Activated CD8-positive, alpha-beta T cell treated with anti-CD3 and anti-CD28 coated beads, Interleukin-2, amount 10 ng/mL, durations not matched to agents 7 days and 5 days (primary cell): ENCODE data around the gene AP3B1. TPM values are rescaled to one million over a fixed set of nuclear protein-coding genes. Genes with fewer than 3 reads are reported as not detected.

Source experiments
- ATAC-seq: fragments of 150-1000 bp; cut with Tn5 transposase; one replicate; pipeline ENCODE4 v1.10.0; 2021; ENCODE audit warnings: moderate library complexity
- CTCF ChIA-PET: fragments of 350-600 bp; sonication (Branson Sonifier 250); formaldehyde crosslinking; loops from one replicate; lab custom pipeline; 2021; ENCODE audit warnings: antibody characterized with exemption; lab: Charles Lee
- POLR2A ChIA-PET: fragments of 350-600 bp; sonication (Branson Sonifier 250); formaldehyde crosslinking; loops from one replicate; lab custom pipeline; 2021; ENCODE audit warnings: antibody characterized with exemption; lab: Charles Lee
- DNase-seq: peaks from one replicate; pipeline ENCODE4 v3.0.0-alpha.2; 2020
- H3K27ac Mint-ChIP-seq: one replicate; pipeline ENCODE4 v1.8.0; 2021; ENCODE audit warnings: mild to moderate bottlenecking, mixed read lengths
- H3K27me3 Mint-ChIP-seq: one replicate; pipeline ENCODE4 v1.8.0; 2021; ENCODE audit warnings: low read depth, mixed read lengths
- H3K36me3 Mint-ChIP-seq: one replicate; pipeline ENCODE4 v1.8.0; 2021; ENCODE audit warnings: low read depth, mixed read lengths
- H3K4me1 Mint-ChIP-seq: one replicate; pipeline ENCODE4 v1.8.0; 2021; ENCODE audit warnings: low read depth, mixed read lengths
- H3K4me3 Mint-ChIP-seq: one replicate; pipeline ENCODE4 v1.8.0; 2021; ENCODE audit warnings: mild to moderate bottlenecking, mixed read lengths
- H3K9me3 Mint-ChIP-seq: one replicate; pipeline ENCODE4 v1.8.0; 2022; ENCODE audit warnings: mixed read lengths; ENCODE audit not compliant: insufficient read depth
- total RNA-seq, 2 experiments: library from RNA; stranded (reverse); gene quantifications; one replicate each; pipeline ENCODE4 v1.2.3, GENCODE V29; 2021

Gene AP3B1
- total RNA-seq, 2 experiments from 2014 or later = 42.9 to 44.3 TPM

DNA sequence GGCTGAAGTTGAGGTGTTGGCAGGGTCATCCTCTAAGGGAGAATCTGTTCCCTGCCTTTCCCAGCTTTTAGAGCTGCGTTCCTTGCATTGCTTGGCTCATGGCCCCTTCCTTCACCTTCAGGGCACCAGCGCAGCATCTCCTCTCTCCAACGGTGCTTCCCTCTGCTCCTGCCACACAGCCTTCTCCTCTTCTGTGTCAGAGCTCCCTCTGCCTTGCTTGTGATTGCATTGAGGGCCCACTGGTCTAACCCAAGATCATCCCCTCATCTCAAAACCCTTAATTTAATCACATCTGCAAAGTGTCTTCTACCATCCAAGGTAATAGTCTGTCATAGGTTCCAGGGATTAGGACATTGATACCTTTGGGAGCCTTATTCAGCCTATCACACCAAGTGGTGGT, 312.7 kb downstream of the AP3B1 start:
- Mint-ChIP-seq H3K27ac (no peak overlapping the region), H3K4me3 (no peak overlapping the region), H3K4me1 (no peaks in the 10 kb centered on the region), H3K9me3 (no peaks in the 10 kb centered on the region), H3K36me3 (no peaks in the 10 kb centered on the region), H3K27me3 (peaks cover 35% of the 10 kb centered on the region)
- DNase-seq (no peak), ATAC-seq (no peak)
- POLR2A ChIA-PET = no interaction called here
- CTCF ChIA-PET = no interaction called here

DNA sequence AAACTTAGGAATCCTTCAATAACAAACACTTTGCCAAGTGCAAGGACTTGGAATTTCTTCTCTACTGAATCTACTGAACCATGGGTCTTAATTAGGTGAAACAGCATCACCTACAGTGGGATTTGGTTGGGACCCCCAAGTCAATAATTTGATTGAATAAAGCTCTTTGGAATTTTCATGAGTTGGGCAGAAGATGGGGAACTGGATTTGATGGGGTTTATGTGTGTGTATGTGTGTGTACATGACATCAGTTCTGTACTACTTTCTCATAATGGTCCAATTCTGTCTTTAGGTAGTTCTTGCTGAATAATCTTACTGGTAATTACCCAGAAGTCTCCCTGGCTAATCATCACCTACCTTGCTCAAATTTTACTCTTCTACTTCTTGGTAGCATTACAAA, 319.9 kb downstream of the AP3B1 start:
- no peak overlapping the region for H3K4me3 Mint-ChIP-seq
- peaks cover 60% of the 10 kb centered on the region for H3K27me3 Mint-ChIP-seq
- H3K36me3 Mint-ChIP-seq = no peaks in the 10 kb centered on the region
- CTCF ChIA-PET = no interaction called here
- no peaks in the 10 kb centered on the region for H3K9me3 Mint-ChIP-seq
- H3K4me1 Mint-ChIP-seq = peaks cover 13% of the 10 kb centered on the region
- POLR2A ChIA-PET = no interaction called here
- no peak for ATAC-seq
- DNase-seq = no peak
- H3K27ac Mint-ChIP-seq = no peak overlapping the region

DNA sequence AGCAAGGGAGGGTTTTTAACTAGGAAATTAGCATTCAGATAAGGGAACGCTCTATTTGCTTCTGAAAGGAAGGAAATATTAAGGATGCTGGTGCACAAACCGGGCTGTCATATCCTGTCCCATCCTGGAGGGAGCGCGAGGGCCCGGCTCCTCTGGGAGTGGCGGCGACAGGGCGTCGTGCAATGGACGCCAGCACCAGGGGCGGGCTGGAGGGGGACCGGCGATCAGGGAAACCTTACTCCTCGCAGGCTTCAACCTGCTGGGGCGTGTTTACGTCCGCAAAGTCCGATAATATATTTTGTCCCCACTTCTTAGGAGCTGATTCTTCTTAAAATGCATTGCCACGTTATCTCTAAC, 321.3 kb downstream of the AP3B1 start:
- Mint-ChIP-seq H3K4me1 (peaks cover 13% of the 10 kb centered on the region), H3K4me3 (peak overlapping the region; percentile 45), H3K27ac (no peak overlapping the region), H3K9me3 (no peaks in the 10 kb centered on the region), H3K36me3 (no peaks in the 10 kb centered on the region), H3K27me3 (peaks cover 61% of the 10 kb centered on the region)
- ChIA-PET CTCF (no interaction called here), POLR2A (no interaction called here)
- ATAC-seq (peak; percentile 24), DNase-seq (no peak)

DNA sequence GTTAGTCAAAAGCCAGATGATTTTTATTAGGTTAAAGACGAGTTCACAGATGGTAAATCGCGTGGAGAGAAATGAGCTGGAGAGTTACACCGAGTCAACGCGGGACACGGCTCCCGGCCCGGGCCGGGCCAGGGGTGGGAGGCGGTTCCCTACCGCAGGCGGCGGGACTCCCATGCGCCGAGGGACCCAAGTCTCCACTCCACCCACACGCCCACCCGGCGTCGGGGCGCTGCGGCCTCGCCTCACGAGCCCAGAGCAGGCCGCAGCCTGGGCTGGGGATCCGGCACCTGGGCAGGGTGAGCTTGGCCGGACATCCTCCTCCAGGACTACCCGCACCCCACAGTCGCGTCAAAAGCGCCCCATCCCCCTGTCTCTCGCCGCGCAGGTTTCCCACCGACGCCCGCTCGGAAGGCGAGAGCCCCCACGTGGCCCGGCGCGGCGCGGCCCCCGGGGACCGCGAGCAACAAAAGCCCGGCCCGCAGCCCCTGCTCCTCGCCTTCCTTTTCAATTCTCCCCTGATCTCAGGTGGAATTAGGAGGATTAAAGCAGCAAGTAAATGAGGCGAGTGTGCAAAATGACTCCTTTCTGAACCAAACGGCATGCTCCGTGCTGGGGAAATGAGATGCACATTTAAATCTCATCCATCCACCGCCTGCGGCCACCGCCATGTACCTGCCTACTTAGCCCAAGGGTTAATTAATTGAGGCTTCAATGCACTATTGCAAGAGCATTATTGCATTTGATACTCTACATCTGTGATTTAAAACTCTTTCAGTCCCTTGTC, 321.8 kb downstream of the AP3B1 start:
- peak overlapping the region; percentile 45 for H3K4me3 Mint-ChIP-seq
- ChIA-PET CTCF (interaction anchor here (0.8 to 2.3 kb wide), 2 partner anchors 10 to 13 kb away, joined by 3 to 6 read pairs; no protein-coding TSS in a partner anchor), POLR2A (no interaction called here)
- H3K4me1 Mint-ChIP-seq = peaks cover 13% of the 10 kb centered on the region
- ATAC-seq = peak; percentile 80
- peaks cover 57% of the 10 kb centered on the region for H3K27me3 Mint-ChIP-seq
- H3K36me3 Mint-ChIP-seq = no peaks in the 10 kb centered on the region
- H3K9me3 Mint-ChIP-seq = no peaks in the 10 kb centered on the region
- DNase-seq = peak; percentile 24
- H3K27ac Mint-ChIP-seq = no peak overlapping the region

DNA sequence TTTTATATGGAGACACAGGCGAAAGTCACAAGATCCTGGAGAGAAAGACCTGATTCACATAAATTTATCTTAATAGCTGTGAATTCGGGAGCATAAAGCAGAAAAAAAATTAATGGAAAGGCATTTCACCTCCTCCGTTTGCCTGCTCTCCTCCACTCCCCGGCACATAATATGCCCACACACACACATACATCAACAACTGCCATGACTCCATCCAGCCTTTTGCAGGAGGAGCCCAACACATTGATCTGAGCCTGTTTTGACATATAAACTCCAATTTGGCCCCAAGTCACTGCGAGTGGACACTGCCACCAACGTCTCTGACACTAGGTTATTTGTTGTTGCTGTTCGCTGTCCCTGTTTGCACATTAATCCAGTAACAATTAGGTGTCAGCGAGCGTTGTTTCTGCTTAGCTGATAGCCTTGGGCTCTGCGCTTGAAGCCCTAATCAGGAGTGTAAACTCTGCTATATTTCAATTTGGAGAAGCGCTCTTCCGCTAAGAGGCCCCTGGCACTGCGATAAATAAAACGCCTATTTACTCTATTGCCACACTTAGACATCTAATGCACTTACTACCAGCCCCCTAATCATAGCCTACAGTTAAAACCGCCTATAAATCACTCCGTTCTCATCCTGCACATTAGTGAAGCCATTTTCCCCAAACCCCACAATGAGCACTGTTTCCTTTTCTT, 322.6 kb downstream of the AP3B1 start:
- peak; percentile 24 for ATAC-seq
- CTCF ChIA-PET = interaction anchor here (0.8 to 2.3 kb wide), 3 partner anchors 9 to 411 kb away, joined by 3 to 6 read pairs (median 3); no protein-coding TSS in a partner anchor

DNA sequence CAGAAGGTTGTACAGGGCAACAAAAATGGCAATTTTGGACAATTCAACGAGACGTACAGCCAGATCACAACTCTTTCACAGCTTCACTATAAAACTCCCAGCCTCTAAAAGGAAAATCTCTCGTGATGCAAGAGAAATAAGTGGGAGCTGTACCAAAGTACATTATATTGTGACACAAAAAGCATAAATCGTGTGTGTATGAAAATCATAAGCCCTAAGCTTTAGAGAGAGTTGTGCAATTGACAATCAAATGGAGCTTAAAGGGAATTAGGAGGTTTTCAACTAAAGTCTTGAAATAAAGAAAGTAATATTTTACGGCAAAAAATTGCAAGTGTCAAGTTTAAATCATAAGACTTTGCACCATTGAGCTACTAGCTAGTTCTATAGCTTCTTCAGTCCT, 323.6 kb downstream of the AP3B1 start:
- H3K36me3 Mint-ChIP-seq = no peaks in the 10 kb centered on the region
- no peak overlapping the region for H3K27ac Mint-ChIP-seq
- CTCF ChIA-PET = interaction anchor here (1.2 to 2.3 kb wide), 2 partner anchors 8 to 410 kb away, joined by 3 to 6 read pairs; no protein-coding TSS in a partner anchor
- no peaks in the 10 kb centered on the region for H3K9me3 Mint-ChIP-seq
- H3K4me3 Mint-ChIP-seq = no peak overlapping the region
- DNase-seq (no peak), ATAC-seq (no peak)
- peaks cover 55% of the 10 kb centered on the region for H3K27me3 Mint-ChIP-seq
- POLR2A ChIA-PET = no interaction called here
- peaks cover 13% of the 10 kb centered on the region for H3K4me1 Mint-ChIP-seq

More for the DNA sequence above, 322.6 kb downstream of the AP3B1 start:
- Mint-ChIP-seq H3K9me3 (no peaks in the 10 kb centered on the region), H3K36me3 (no peaks in the 10 kb centered on the region), H3K4me1 (peaks cover 13% of the 10 kb centered on the region), H3K27ac (no peak overlapping the region), H3K27me3 (peaks cover 57% of the 10 kb centered on the region), H3K4me3 (no peak overlapping the region)
- DNase-seq = no peak
- POLR2A ChIA-PET = no interaction called here

DNA sequence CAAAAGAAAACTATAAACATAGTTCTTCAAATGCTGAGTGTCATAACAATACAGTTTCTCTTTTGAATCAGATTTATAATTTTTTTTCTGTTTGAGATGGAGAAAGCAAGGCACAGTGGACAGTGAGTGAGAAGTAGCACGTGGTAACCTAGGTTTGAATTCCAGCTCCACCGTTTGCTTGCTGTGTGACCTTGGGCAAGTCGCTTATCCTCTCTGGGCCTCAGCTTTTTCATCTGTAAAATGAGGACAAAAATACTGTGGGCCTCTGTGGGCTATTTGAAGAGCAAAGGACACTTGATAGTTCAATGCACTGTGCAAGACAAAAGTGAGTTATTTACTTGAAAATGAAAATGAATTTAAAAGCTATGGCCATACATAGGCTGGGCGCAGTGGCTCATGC, 330.7 kb downstream of the AP3B1 start:
- Mint-ChIP-seq H3K9me3 (no peaks in the 10 kb centered on the region), H3K27me3 (peaks cover 30% of the 10 kb centered on the region), H3K36me3 (no peaks in the 10 kb centered on the region), H3K27ac (no peak overlapping the region), H3K4me1 (peaks cover 12% of the 10 kb centered on the region), H3K4me3 (no peak overlapping the region)
- ChIA-PET POLR2A (no interaction called here), CTCF (interaction anchor here (0.6 to 1.9 kb wide), 2 partner anchors 8 to 647 kb away, joined by 3 to 6 read pairs; no protein-coding TSS in a partner anchor)
- DNase-seq (no peak), ATAC-seq (no peak)

DNA sequence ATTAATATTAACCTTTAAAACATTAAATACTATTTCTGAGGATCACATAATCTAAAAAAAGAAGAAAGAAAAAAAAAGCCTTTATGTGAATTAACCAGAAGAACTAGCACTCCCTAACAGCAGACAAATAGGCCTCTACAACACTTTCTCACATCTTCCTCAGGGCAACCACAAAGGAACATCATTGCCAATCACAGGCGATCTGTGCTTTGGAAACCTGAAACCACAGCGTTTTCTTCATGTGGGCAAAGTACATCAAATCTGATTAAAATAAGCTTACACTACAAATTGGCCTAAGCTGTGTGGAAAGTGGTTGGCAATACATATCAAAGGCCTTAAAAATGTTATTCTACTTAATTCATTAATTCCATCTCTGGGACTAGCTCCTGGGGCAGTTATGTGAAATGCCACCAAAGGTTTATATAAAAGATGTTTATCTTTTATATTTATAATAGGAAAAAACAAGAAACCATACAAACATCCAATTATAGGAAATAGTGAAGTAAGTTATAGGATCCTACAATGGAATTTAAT, 333.6 kb downstream of the AP3B1 start:
- POLR2A ChIA-PET = no interaction called here
- no peaks in the 10 kb centered on the region for H3K36me3 Mint-ChIP-seq
- peaks cover 16% of the 10 kb centered on the region for H3K4me1 Mint-ChIP-seq
- peaks cover 41% of the 10 kb centered on the region for H3K27me3 Mint-ChIP-seq
- no peak overlapping the region for H3K4me3 Mint-ChIP-seq
- H3K27ac Mint-ChIP-seq = no peak overlapping the region
- DNase-seq (peak; percentile 35), ATAC-seq (peak; percentile 79)
- CTCF ChIA-PET = interaction anchor here (0.5 kb wide), 1 partner anchor 920 kb away, joined by 3 read pairs; no protein-coding TSS in a partner anchor
- H3K9me3 Mint-ChIP-seq = no peaks in the 10 kb centered on the region

DNA sequence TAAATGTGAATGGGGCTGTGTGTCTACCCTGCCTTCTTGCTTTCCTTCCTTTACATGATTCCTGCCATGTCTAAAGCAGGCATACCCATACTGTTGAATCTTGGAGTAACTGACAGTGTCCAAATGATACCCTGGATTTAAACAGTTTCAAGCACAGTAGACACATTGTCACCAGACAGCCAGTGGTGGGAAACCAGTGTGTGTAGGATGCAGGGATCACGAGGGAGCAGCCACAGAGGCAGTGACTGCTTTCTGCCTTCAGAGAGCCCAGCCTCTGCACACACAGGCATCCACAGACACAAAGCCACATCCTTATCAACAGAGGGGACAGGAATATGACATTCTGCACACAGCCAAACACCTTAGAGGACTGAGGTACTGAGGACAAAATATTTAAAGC, 334.2 kb downstream of the AP3B1 start:
- peak; percentile 64 for ATAC-seq
- POLR2A ChIA-PET = no interaction called here

DNA sequence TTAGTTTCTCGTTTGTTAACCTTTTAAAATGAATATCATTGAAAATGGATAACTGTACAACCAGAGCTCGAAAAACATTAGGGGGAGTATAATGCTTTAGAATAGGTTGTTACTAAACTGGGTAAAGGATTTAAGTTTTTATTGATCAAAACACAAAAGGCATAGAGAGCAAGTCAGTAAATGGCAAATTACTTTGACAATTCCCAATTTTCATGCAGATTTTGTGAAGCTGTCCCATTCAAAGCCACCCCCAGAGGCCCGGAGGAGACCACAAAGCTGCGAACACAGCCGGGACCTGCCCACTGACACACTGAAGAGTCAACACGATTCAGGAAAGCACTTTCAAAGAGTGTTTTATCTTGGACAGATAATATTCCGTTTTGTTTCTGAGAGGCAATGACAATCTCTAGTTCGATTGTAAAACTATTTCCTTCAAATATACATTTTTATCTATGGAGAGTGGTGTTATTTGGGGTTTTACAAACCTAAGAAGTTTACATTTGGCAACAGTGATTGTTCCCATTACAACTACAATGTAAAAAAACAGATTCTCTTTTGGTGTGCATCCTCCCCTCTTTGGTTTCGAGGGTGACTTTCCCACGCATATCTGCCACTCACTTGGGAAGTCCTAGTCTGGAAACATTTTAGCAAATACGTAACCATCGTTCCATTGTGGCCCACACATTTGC, 335.7 kb downstream of the AP3B1 start:
- peaks cover 46% of the 10 kb centered on the region for H3K27me3 Mint-ChIP-seq
- CTCF ChIA-PET = no interaction called here

More for the DNA sequence above, 334.2 kb downstream of the AP3B1 start:
- Mint-ChIP-seq H3K4me3 (no peak overlapping the region), H3K27ac (no peak overlapping the region), H3K36me3 (no peaks in the 10 kb centered on the region), H3K27me3 (peaks cover 41% of the 10 kb centered on the region), H3K4me1 (peaks cover 16% of the 10 kb centered on the region), H3K9me3 (no peaks in the 10 kb centered on the region)
- peak; percentile 30 for DNase-seq
- CTCF ChIA-PET = interaction anchor here (0.5 kb wide), 1 partner anchor 920 kb away, joined by 3 read pairs; no protein-coding TSS in a partner anchor

DNA sequence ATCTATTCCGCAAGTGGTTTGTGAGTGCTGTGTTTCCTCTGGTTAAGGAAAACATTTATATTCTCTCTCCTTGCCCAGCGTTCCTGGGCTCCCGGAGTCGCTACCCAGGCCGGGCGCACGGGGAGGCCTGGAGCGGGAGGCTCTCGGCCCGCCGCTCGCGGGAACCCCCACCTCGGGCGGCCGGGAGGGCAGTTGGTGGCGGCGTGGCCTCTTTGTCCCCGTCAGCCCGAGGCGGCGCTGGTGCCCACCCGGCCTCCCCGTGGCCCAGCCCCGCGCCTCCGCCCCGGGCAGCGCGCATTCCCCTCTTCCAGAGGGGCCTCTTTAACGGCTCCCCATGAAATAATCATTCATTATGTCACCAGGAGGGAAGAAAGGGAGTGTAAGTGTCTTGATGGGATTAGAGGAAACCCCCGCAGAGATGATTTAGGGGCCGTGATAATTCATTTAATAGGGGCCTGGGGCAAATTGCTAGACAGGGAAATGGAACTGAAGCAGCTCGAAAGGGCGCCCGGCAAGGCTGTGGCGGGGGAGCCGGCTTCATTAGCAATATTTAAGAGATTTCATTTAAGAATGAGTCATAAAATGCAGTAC, 336.5 kb downstream of the AP3B1 start:
- Mint-ChIP-seq H3K4me1 (peaks cover 16% of the 10 kb centered on the region), H3K9me3 (no peaks in the 10 kb centered on the region), H3K4me3 (no peak overlapping the region), H3K27ac (no peak overlapping the region), H3K27me3 (peaks cover 43% of the 10 kb centered on the region), H3K36me3 (no peaks in the 10 kb centered on the region)
- CTCF ChIA-PET = no interaction called here
- ATAC-seq (no peak), DNase-seq (no peak)
- POLR2A ChIA-PET = no interaction called here

More for the DNA sequence above, 335.7 kb downstream of the AP3B1 start:
- ATAC-seq (no peak), DNase-seq (no peak)
- POLR2A ChIA-PET = no interaction called here
- Mint-ChIP-seq H3K27ac (no peak overlapping the region), H3K36me3 (no peaks in the 10 kb centered on the region), H3K4me1 (peaks cover 16% of the 10 kb centered on the region), H3K4me3 (no peak overlapping the region), H3K9me3 (no peaks in the 10 kb centered on the region)
